GM19328 (cell line): ENCODE data around the gene GOLIM4.

Experiments used
- ATAC-seq: cut with Tn5 transposase; IDR thresholded peaks from one replicate; pipeline ENCODE4 v1.9.1; 2021; ENCODE audit warnings: mild to moderate bottlenecking, moderate library complexity; ENCODE audit not compliant: unreplicated experiment

Gene GOLIM4

GRCh38 chr3:168001244-168001643, 94.5 kb downstream of the GOLIM4 start:
- ATAC-seq: no peak

- ATAC-seq: no peak
Measured at GRCh38 chr3:167998253-167998652, 97.5 kb downstream of the GOLIM4 start.

GRCh38 chr3:167996514-167996913, 99.2 kb downstream of the GOLIM4 start:
- ATAC-seq: no peak

- no peak for ATAC-seq
Measured at GRCh38 chr3:167992381-167992780, 103.3 kb downstream of the GOLIM4 start.

- no peak for ATAC-seq
Measured at GRCh38 chr3:167991213-167991612, 104.5 kb downstream of the GOLIM4 start.

GRCh38 chr3:167989999-167990398, 105.7 kb downstream of the GOLIM4 start:
- ATAC-seq: no peak

GRCh38 chr3:167989066-167989465, 106.7 kb downstream of the GOLIM4 start:
- ATAC-seq: no peak

- no peak for ATAC-seq
Measured at GRCh38 chr3:167983583-167983982, 112.1 kb downstream of the GOLIM4 start.

GRCh38 chr3:167978486-167978885, 117.2 kb downstream of the GOLIM4 start:
- ATAC-seq: no peak

GRCh38 chr3:167978071-167978470, 117.7 kb downstream of the GOLIM4 start:
- no peak for ATAC-seq

- no peak for ATAC-seq
Measured at GRCh38 chr3:167976516-167977361, 119.0 kb downstream of the GOLIM4 start.

- no peak for ATAC-seq
Measured at GRCh38 chr3:167973901-167974300, 121.8 kb downstream of the GOLIM4 start.

GRCh38 chr3:167973046-167973445, 122.7 kb downstream of the GOLIM4 start:
- no peak for ATAC-seq

GRCh38 chr3:167972502-167972901, 123.2 kb downstream of the GOLIM4 start:
- no peak for ATAC-seq

GRCh38 chr3:167969548-167969947, 126.2 kb downstream of the GOLIM4 start:
- no peak for ATAC-seq

GRCh38 chr3:167967257-167968036, 128.3 kb downstream of the GOLIM4 start:
- no peak for ATAC-seq
